Fibroblast of mammary gland (primary cell): Measurements from ENCODE around the gene DMGDH.

Experiments
- DNase-seq: peaks from one replicate; pipeline ENCODE4 v3.0.0-alpha.2; 2010; ENCODE audit warnings: low read depth
- H3K4me3 ChIP-seq: 2 replicates; pipeline ENCODE4 v1.5.1; 2011; ENCODE audit warnings: low read depth, mild to moderate bottlenecking, low read length, moderate library complexity; ENCODE audit not compliant: control insufficient read depth
- CTCF ChIP-seq: conservative IDR thresholded peaks from 2 replicates; pipeline ENCODE4 v1.5.1; 2011; ENCODE audit warnings: low read depth, low read length, inconsistent platforms; ENCODE audit not compliant: control insufficient read depth, insufficient read depth

DMGDH gene

GRCh38 chr5:78995521-78996007 lies 73.9 kb downstream of the DMGDH start:
- no peak overlapping the region for H3K4me3 ChIP-seq
- no peak for DNase-seq
- no peak for TF ChIP-seq CTCF

- H3K4me3 ChIP-seq = no peak overlapping the region
- TF ChIP-seq CTCF = no peak
- DNase-seq = no peak
These were observed 76.3 kb downstream of the DMGDH start for GRCh38 chr5:78993165-78993564.

- H3K4me3 ChIP-seq = no peak overlapping the region
- no peak for DNase-seq
- no peak for TF ChIP-seq CTCF
These were observed 77.3 kb downstream of the DMGDH start for GRCh38 chr5:78992146-78992545.

- no peak for TF ChIP-seq CTCF
- no peak for DNase-seq
- no peak overlapping the region for H3K4me3 ChIP-seq
These were observed 80.4 kb downstream of the DMGDH start for GRCh38 chr5:78989080-78989479.

GRCh38 chr5:78985725-78986223 lies 83.7 kb downstream of the DMGDH start:
- DNase-seq = peak; percentile 56
- TF ChIP-seq CTCF = no peak
- peak overlapping the region; percentile 55 for H3K4me3 ChIP-seq

GRCh38 chr5:78985116-78985724 lies 84.3 kb downstream of the DMGDH start, which contains the start of gene ARSB:
TSS of gene ARSB (minus strand) at chr5:78985310. CDS start at chr5:78985248, 62 bp downstream.
- no peak for DNase-seq
- TF ChIP-seq CTCF = no peak
- peak within 1 kb of the TSS; percentile 61 for H3K4me3 ChIP-seq

GRCh38 chr5:78984439-78985115 lies 84.9 kb downstream of the DMGDH start:
- TF ChIP-seq CTCF = peak; percentile 32
- DNase-seq = peak; percentile 69
- peak overlapping the region; percentile 61 for H3K4me3 ChIP-seq
